Ishikawa (cell line): Measurements from ENCODE around the gene KDM5A.
A peak's percentile ranks its signal among the peaks of the same experiment; 100 is the strongest.

ENCODE experiments used
- CEBPB ChIP-seq: IDR thresholded peaks from 2 replicates; pipeline ENCODE4 v1.6.1; 2012
- EGR1 ChIP-seq: IDR thresholded peaks from 2 replicates; pipeline ENCODE4 v1.6.1; 2012
- FOXM1 ChIP-seq: IDR thresholded peaks from 2 replicates; pipeline ENCODE4 v1.6.1; 2012; ENCODE audit warnings: low read depth, borderline replicate concordance
- NFIC ChIP-seq: IDR thresholded peaks from 2 replicates; pipeline ENCODE4 v1.6.1; 2012
- RAD21 ChIP-seq: IDR thresholded peaks from 2 replicates; pipeline ENCODE4 v1.6.1; 2012; ENCODE audit warnings: low read depth
- TCF12 ChIP-seq: IDR thresholded peaks from 2 replicates; pipeline ENCODE4 v1.6.1; 2012; ENCODE audit warnings: low read depth
- TEAD4 ChIP-seq: IDR thresholded peaks from 2 replicates; pipeline ENCODE4 v1.6.1; 2012
- TF ChIP-seq, protein P1 (sequence below): IDR thresholded peaks from 2 replicates; pipeline ENCODE4 v1.6.1; 2012
- TF ChIP-seq, protein P2 (sequence below): IDR thresholded peaks from 2 replicates; pipeline ENCODE4 v1.6.1; 2012; ENCODE audit warnings: low read depth, mild to moderate bottlenecking

DNA sequence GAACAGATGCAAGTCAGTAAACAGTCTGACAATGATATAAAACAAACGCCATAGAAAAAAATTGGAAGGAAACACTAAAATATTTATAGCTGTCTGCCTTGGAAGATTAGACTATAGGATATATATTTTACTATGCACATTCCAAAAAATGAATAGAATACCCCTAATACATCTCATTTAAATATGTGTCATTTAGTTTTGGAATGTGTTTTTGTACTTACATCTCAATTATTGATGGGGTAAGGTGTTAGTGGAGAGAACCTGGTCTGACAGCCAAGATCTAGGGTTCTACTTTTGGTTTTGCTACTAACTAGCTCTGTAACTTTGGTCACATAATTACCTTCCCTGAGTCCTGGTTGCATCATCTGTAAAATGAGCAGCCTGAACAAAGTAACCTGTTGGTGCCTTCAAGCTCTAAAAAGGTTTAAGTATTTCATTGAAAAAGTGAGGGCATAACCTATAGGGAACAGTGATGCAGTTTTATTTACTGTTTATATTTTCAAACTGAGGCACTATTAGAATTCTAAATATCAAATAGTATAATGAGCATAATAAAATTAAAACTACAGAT is 97.9 kb downstream of the KDM5A start:
- TF ChIP-seq FOXM1 (no peak), EGR1 (no peak), CEBPB (peak; percentile 35; the same call in 1 of the 2 replicates), TEAD4 (no peak), RAD21 (no peak), NFIC (no peak), TCF12 (no peak)
- TF ChIP-seq, protein P1, sequence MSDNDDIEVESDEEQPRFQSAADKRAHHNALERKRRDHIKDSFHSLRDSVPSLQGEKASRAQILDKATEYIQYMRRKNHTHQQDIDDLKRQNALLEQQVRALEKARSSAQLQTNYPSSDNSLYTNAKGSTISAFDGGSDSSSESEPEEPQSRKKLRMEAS, result no peak
- TF ChIP-seq, protein P2, sequence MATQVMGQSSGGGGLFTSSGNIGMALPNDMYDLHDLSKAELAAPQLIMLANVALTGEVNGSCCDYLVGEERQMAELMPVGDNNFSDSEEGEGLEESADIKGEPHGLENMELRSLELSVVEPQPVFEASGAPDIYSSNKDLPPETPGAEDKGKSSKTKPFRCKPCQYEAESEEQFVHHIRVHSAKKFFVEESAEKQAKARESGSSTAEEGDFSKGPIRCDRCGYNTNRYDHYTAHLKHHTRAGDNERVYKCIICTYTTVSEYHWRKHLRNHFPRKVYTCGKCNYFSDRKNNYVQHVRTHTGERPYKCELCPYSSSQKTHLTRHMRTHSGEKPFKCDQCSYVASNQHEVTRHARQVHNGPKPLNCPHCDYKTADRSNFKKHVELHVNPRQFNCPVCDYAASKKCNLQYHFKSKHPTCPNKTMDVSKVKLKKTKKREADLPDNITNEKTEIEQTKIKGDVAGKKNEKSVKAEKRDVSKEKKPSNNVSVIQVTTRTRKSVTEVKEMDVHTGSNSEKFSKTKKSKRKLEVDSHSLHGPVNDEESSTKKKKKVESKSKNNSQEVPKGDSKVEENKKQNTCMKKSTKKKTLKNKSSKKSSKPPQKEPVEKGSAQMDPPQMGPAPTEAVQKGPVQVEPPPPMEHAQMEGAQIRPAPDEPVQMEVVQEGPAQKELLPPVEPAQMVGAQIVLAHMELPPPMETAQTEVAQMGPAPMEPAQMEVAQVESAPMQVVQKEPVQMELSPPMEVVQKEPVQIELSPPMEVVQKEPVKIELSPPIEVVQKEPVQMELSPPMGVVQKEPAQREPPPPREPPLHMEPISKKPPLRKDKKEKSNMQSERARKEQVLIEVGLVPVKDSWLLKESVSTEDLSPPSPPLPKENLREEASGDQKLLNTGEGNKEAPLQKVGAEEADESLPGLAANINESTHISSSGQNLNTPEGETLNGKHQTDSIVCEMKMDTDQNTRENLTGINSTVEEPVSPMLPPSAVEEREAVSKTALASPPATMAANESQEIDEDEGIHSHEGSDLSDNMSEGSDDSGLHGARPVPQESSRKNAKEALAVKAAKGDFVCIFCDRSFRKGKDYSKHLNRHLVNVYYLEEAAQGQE, result no peak
